ENCODE results near the gene BCL6. TPM values are rescaled to one million over a fixed set of nuclear protein-coding genes. Genes with fewer than 3 reads are reported as not detected.
"Not testable (repeated sequence)": the region's sequence is repeated elsewhere in the genome, so short reads cannot be mapped to it uniquely, and the experiment has no call there.

BCL6 gene
- total RNA-seq, 1 donor from 2014 or later, result 24.1 TPM

DNA sequence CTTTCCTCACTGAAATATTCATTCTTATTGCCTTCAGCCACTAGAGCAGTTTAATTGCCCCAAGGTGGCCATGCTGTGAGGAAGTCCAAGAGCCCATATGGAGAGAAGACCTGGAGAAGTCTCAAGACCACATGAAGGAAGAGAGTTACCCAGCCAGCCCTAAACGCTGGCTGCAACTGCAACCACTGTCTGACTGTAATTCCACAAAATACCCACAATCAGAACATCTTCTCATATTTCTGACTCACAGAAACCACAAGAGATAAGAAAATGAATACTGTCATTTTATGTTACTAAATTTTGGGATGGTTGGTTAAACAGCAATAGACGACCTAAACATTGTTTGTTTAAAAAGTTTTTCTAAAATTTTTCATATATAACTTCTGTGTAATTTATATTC, 60.4 kb downstream of the BCL6 start:
- intact Hi-C loops (cut with micrococcal nuclease), result no loop called here

DNA sequence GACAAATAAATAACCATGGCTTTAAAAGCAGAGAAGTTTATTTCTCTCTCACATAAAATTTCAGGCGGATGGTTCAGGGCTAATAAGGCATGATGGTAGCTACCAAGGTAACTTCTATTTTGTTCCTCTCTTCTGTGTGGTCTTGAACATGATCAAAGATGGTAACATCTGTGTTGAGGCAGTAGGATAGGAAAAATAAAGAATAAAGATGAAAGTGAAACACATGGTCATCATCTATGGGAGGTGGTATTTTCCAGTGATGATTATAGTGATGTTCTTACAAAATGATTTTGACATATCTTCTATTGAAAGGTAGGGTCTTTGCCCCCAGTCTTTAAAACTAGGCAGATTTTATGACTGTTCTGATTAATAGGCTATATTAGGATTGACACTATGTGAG, 60.8 kb downstream of the BCL6 start:
- intact Hi-C loops (cut with micrococcal nuclease), result no loop called here

DNA sequence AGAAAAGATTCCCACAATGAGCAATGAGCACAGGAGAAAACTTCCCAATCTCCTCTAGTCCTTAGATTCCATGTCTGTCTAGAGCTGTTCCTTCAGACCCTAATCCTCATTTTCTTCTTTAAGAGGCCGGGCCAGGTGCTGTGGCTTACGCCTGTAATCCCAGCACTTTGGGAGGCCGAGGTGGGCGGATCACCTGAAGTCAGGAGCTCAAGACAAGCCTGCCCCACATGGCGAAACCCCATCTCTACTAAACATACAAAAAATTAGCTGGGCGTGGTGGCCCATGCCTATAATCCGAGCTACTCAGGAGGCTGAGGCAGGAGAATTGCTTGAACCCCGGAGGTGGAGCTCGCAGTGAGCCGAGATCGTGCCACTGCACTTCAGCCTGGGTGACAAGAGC, 63.5 kb downstream of the BCL6 start:
- intact Hi-C loops (cut with micrococcal nuclease), result not testable (repeated sequence)

- intact Hi-C loops (cut with micrococcal nuclease), result loop anchor here (1.0 kb wide), 4 partner anchors 34 to 460 kb away; no protein-coding TSS in a partner anchor
These were observed 65.5 kb downstream of the BCL6 start for GRCh38 chr3:187679638-187680396.

DNA sequence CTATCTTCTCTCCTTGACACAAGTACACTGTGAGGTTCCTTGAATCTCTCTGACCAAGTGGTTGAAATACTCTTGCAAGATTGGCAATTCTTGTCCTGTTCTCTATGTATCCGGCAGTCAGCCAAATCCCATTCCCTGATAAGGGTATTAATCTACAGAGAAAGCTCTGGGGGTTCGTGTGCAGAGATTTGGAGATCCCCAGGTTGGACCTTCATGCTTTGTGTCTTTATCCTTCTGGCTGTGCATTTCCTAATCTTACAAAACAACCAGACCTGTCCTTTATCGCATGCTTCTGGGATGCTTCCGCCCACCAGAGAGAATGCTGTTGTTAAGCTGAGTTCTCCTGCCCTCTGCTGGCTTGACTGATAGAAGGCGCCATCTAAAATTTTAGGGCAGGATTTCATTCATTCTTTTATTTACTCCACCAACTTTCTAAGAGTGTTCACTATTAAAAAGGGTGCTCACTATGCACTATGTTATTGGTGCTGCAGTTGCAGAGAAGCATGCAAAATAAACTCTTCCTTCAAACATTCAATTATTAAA, 66.5 kb downstream of the BCL6 start:
- intact Hi-C loops (cut with micrococcal nuclease), result loop anchor here (1.0 kb wide), 4 partner anchors 36 to 458 kb away; no protein-coding TSS in a partner anchor

DNA sequence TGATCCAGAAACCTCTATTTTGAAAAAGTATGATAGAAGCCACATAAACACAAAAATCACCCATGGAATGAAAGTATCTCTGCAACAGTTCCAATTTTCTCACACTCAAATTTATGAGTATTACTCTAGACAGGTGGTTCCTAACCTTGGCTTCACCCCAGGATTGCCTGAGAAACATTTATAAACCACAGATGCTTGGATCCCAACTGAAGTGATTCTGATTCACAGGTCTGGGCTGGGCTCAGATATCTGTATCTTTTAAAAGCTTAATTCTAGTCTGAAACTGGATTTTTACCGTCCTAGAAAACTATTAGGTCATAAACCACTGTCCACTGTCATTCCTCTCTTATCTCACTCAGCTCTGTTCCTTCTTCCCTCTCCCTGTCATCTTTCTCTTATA, 67.7 kb downstream of the BCL6 start:
- intact Hi-C loops (cut with micrococcal nuclease), result no loop called here

- intact Hi-C loops (cut with micrococcal nuclease), result no loop called here
These were observed 72.3 kb downstream of the BCL6 start for GRCh38 chr3:187673012-187673411.

Other genes with a start within 250 kb of the BCL6 start
- gene SST, start 75.1 kb downstream of the BCL6 start, total RNA-seq, result not detected in 2 replicates
- gene RTP2, start 42.9 kb downstream of the BCL6 start, total RNA-seq, result not detected in 2 replicates

Data from T-helper 1 cell treated with Interleukin-12 subunit alpha and Interleukin-12 subunit beta and Interleukin-4 antibody, amounts not matched to agents 30 ng/mL and 1 ng/mL, for 36 hours (primary cell).